ENCODE data around the gene SCFD1. TPM values are rescaled to one million over a fixed set of nuclear protein-coding genes. Genes with fewer than 3 reads are reported as not detected.

SCFD1 gene
- total RNA-seq, 4 donors from 2014 or later = 33.6 to 40.8 (median 37.1) TPM

- TF ChIP-seq CTCF (IDR thresholded peaks at IDR 0.05) = no peak
- DNase-seq (ENCODE audit: low spot score in 2 of 2) = no peak
- no peak overlapping the region for H3K4me3 ChIP-seq (ENCODE audit: low read depth, poor library complexity, severe bottlenecking)
- intact Hi-C loops (cut with DNase I; ENCODE audit: low total_unique reads) = no loop called here
- WGBS, 2 donors = 86 to 88% methylated on average over 1 of the region's 1 CpG
These were observed 14.9 kb upstream of the SCFD1 start for GRCh38 chr14:30607156-30607780.

- H3K4me3 ChIP-seq (ENCODE audit: low read depth, poor library complexity, severe bottlenecking) = no peak overlapping the region
- DNase-seq (ENCODE audit: low spot score in 2 of 2) = no peak
- intact Hi-C loops (cut with DNase I; ENCODE audit: low total_unique reads) = no loop called here
- TF ChIP-seq POLR2A (IDR thresholded peaks at IDR 0.05) (no peak), CTCF (IDR thresholded peaks at IDR 0.05) (no peak)
- 76 to 78% methylated on average over 5 of the region's 5 CpGs for WGBS, 2 donors
These were observed 13.5 kb upstream of the SCFD1 start for GRCh38 chr14:30608533-30609006.

- TF ChIP-seq POLR2A (IDR thresholded peaks at IDR 0.05) (no peak), CTCF (IDR thresholded peaks at IDR 0.05) (no peak)
- 42 to 48% methylated on average over 6 of the region's 6 CpGs for WGBS, 2 donors
- H3K4me3 ChIP-seq (ENCODE audit: low read depth, poor library complexity, severe bottlenecking) = no peak overlapping the region
- intact Hi-C loops (cut with DNase I; ENCODE audit: low total_unique reads) = no loop called here
- DNase-seq (ENCODE audit: low spot score in 2 of 2) = peak; percentile 49 to 86
These were observed 11.3 kb upstream of the SCFD1 start for GRCh38 chr14:30610787-30611343.

- no peak for DNase-seq (ENCODE audit: low spot score in 2 of 2)
- intact Hi-C loops (cut with DNase I; ENCODE audit: low total_unique reads) = no loop called here
- WGBS, 2 donors = 89 to 91% methylated on average over 2 of the region's 2 CpGs
- no peak overlapping the region for H3K4me3 ChIP-seq (ENCODE audit: low read depth, poor library complexity, severe bottlenecking)
- TF ChIP-seq CTCF (IDR thresholded peaks at IDR 0.05) = no peak
- TF ChIP-seq POLR2A (IDR thresholded peaks at IDR 0.05) = no peak
These were observed 8.0 kb upstream of the SCFD1 start for GRCh38 chr14:30614155-30614554.

- TF ChIP-seq CTCF (IDR thresholded peaks at IDR 0.05) (no peak), POLR2A (IDR thresholded peaks at IDR 0.05) (no peak)
- no peak overlapping the region for H3K4me3 ChIP-seq (ENCODE audit: low read depth, poor library complexity, severe bottlenecking)
- no peak for DNase-seq (ENCODE audit: low spot score in 2 of 2)
- intact Hi-C loops (cut with DNase I; ENCODE audit: low total_unique reads) = no loop called here
- 41 to 49% methylated on average over 1 of the region's 1 CpG for WGBS, 2 donors
These were observed 1.9 kb upstream of the SCFD1 start for GRCh38 chr14:30620178-30620577.
